BLaER1 treated with 17β-estradiol and CSF1 and Interleukin-3, amounts not matched to agents 10 nM and 100 nM (cell line): Measurements from ENCODE around the gene LRRC56.
"Not testable (repeated sequence)": the region's sequence is repeated elsewhere in the genome, so short reads cannot be mapped to it uniquely, and the experiment has no call there.

ENCODE experiments used
- H3K27ac ChIP-seq, 11 experiments: shearing (Covaris generic); formaldehyde crosslinking; 2 replicates each; pipeline ENCODE4 v1.8.1; 2022
- H3K27me3 ChIP-seq, 11 experiments: shearing (Covaris generic); formaldehyde crosslinking; 2 replicates each; pipeline ENCODE4 v1.8.1; 2022
- H3K36me3 ChIP-seq, 11 experiments: shearing (Covaris generic); formaldehyde crosslinking; 2 replicates each; pipeline ENCODE4 v1.8.1; 2022
- H3K4me1 ChIP-seq, 10 experiments: shearing (Covaris generic); formaldehyde crosslinking; 2 replicates each; pipeline ENCODE4 v1.8.1; 2022
- H3K4me2 ChIP-seq, 11 experiments: shearing (Covaris generic); formaldehyde crosslinking; 2 replicates each; pipeline ENCODE4 v1.8.1; 2022
- H3K4me3 ChIP-seq, 10 experiments: shearing (Covaris generic); formaldehyde crosslinking; 2 replicates each; pipeline ENCODE4 v1.8.1; 2022
- H3K9ac ChIP-seq, 11 experiments: shearing (Covaris generic); formaldehyde crosslinking; 2 replicates each; pipeline ENCODE4 v1.8.1; 2022
- H3K9me3 ChIP-seq, 11 experiments: shearing (Covaris generic); formaldehyde crosslinking; replicated peaks in 1 of 11; 2 replicates each; pipeline ENCODE4 v1.8.1; 2022
- H4K20me1 ChIP-seq, 11 experiments: shearing (Covaris generic); formaldehyde crosslinking; 2 replicates each; pipeline ENCODE4 v1.8.1; 2022
- Cebpa-rat ChIP-seq, 11 experiments: shearing (Covaris generic); IDR thresholded peaks; 2 replicates each; pipeline ENCODE4 v1.8.1; 2022

The LRRC56 gene

DNA sequence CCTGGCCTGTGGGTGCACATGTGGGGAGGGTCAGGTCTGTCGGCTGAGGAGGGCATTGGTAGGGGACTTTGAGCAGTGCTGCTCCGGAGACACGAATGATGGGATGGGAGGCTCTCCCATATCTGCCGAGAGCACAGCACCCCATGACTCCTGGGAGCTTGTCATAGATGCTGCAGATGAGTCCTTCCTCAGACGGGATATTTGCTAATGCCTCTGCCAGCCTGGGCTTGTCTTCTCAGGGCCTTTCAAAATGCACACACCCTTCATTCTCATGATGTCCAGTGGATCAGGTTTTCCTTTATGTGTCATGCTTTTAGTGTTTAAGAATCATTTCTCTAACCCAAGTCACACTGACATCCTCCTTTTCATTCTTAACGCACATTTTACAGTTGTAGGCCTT, 22.2 kb upstream of the LRRC56 start:
- TF ChIP-seq Cebpa-rat (IDR thresholded peaks at IDR 0.05): no peak
- peaks cover 16 to 37% (median 22%) of the 10 kb centered on the region in 10 experiments for H3K4me1 ChIP-seq
- no peak overlapping the region for H3K4me2 ChIP-seq
- no peaks in the 10 kb centered on the region for H3K27me3 ChIP-seq
- no peak overlapping the region for H3K9ac ChIP-seq
- peaks cover 7 to 42% (median 11%) of the 10 kb centered on the region in 11 experiments; a peak in 19 of 22 replicates for H3K36me3 ChIP-seq
- H3K4me3 ChIP-seq: no peak overlapping the region
- H3K9me3 ChIP-seq: peaks cover 12 to 17% (median 16%) of the 10 kb centered on the region in 11 experiments; a peak in 21 of 22 replicates
- H4K20me1 ChIP-seq: peaks cover 0 to 5% (median 0%) of the 10 kb centered on the region in 11 experiments; a peak in 2 of 22 replicates
- no peak overlapping the region for H3K27ac ChIP-seq

DNA sequence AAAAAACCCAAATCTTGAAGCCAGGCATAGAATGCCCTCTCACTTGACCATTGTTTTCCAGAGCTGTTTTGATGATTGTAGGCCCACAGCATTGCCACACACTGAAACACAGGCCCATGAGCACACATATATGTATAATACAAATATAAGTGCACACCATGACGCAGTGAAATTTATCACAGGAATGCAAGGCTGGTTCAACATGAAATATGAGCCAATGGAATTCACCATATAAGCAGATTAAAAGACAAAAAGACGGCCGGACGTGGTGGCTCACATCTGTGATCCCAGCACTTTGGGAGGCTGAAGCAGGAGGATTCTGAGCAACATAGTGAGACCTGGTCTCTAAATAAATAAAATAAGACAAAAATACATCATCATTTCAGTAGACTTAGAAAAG, 20.9 kb upstream of the LRRC56 start:
- no peak for TF ChIP-seq Cebpa-rat (IDR thresholded peaks at IDR 0.05)
- Histone ChIP-seq H3K36me3 (peaks cover 0 to 30% (median 9%) of the 10 kb centered on the region in 11 experiments; a peak in 13 of 22 replicates), H3K9me3 (peaks cover 12 to 17% (median 16%) of the 10 kb centered on the region in 11 experiments; a peak in 21 of 22 replicates), H3K9ac (no peak overlapping the region), H3K4me3 (no peak overlapping the region), H4K20me1 (peaks cover 0 to 8% (median 0%) of the 10 kb centered on the region in 11 experiments; a peak in 2 of 22 replicates), H3K27me3 (no peaks in the 10 kb centered on the region), H3K27ac (no peak overlapping the region), H3K4me2 (no peak overlapping the region), H3K4me1 (peaks cover 15 to 40% (median 24%) of the 10 kb centered on the region in 10 experiments)

DNA sequence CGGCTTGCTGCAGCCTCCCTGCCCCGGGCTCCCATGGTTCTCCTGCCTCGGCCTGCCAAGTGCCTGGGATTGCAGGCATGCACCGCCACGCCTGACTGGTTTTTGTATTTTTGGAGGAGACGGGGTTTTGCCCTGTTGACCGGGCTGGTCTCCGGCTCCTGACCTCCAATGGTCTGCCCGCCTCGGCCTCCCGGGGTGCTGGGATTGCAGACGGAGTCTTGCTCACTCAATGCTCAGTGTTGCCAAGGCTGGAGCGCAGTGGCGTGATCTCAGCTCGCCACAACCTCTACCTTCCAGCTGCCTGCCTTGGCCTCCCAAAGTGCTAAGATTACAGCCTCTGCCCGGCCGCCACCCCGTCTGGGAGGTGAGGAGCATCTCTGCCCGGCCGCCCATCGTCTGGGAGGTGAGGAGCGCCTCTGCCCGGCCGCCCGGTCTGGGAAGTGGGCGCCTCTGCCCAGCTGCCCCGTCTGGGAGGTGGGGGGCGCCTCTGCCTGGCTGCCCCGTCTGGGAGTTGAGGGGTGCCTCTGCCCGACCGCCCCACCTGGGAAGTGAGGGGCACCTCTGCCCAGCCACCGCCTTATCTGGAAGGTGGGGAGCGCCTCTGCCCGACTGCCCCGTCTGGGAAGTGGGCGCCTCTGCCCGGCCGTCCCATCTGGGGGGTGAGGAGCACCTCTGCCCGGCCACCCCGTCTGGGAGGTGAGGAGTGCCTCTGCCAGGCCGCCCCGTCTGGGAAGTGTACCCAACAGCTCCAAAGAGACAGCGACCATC, 20.2 kb upstream of the LRRC56 start:
- Histone ChIP-seq H3K9me3 (peaks cover 12 to 17% (median 16%) of the 10 kb centered on the region in 11 experiments; a peak in 21 of 22 replicates), H3K4me1 (peaks cover 8 to 33% (median 18%) of the 10 kb centered on the region in 10 experiments), H3K36me3 (peaks cover 0 to 26% (median 9%) of the 10 kb centered on the region in 11 experiments; a peak in 12 of 22 replicates)
- H3K4me3 ChIP-seq, H3K4me2 ChIP-seq, H4K20me1 ChIP-seq, H3K27ac ChIP-seq, H3K9ac ChIP-seq, H3K27me3 ChIP-seq: not testable (repeated sequence)

DNA sequence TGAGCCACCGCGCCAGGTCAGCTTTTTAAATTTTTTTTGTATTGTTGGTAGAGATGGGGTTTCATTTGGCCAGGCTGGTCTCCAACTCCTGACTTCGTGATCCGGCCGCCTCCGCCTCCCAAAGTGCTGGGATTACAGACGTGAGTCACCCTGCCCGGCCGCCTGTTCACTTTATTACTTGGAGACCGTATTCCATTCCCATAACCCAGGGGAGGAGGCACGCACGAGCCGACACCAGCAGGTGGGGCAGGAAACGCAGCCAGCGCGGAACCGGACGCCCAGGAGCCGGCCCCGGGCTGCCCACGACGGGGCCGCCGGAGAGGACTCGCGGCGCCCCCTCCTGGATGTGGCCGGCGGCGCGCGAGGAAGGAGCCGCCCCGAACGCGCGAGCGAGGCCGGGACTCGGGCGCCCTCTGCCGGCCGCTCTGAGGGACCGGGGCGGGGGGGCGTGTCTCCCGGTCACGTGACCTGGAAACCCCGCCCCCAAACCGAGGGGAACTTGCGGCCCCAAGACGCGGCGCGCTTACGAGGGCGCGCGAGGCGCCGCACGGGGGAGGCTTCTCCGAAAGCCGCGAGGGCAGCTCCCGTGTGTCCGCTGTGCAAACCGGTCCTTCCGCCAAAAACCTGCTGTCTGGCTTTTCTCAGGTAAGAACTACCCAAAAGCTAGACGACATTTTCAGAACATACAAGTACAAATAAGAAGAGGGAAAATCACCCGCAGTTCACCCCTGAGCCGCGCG, 18.7 kb upstream of the LRRC56 start:
- no peak for TF ChIP-seq Cebpa-rat (IDR thresholded peaks at IDR 0.05)
- Histone ChIP-seq H3K9ac (peak overlapping the region in 2 of 11 experiments; percentile 5 to 10; a peak in 1 of 22 replicates), H3K9me3 (peaks cover 12 to 17% (median 16%) of the 10 kb centered on the region in 11 experiments; a peak in 21 of 22 replicates), H3K36me3 (peaks cover 0 to 26% (median 9%) of the 10 kb centered on the region in 11 experiments; a peak in 12 of 22 replicates), H3K27ac (no peak overlapping the region; a peak in 3 of 22 replicates), H4K20me1 (0 out of 22 replicates have a peak, but pooled peaks cover 0 to 5% (median 0%) of the 10 kb centered on the region in 11 experiments), H3K4me2 (peak overlapping the region; percentile 43 to 86 (median 67)), H3K27me3 (no peaks in the 10 kb centered on the region), H3K4me1 (peaks cover 0 to 21% (median 6%) of the 10 kb centered on the region in 10 experiments; a peak in 16 of 20 replicates), H3K4me3 (peak overlapping the region in 5 of 10 experiments; percentile 9 to 38 (median 25); a peak in 7 of 20 replicates)

DNA sequence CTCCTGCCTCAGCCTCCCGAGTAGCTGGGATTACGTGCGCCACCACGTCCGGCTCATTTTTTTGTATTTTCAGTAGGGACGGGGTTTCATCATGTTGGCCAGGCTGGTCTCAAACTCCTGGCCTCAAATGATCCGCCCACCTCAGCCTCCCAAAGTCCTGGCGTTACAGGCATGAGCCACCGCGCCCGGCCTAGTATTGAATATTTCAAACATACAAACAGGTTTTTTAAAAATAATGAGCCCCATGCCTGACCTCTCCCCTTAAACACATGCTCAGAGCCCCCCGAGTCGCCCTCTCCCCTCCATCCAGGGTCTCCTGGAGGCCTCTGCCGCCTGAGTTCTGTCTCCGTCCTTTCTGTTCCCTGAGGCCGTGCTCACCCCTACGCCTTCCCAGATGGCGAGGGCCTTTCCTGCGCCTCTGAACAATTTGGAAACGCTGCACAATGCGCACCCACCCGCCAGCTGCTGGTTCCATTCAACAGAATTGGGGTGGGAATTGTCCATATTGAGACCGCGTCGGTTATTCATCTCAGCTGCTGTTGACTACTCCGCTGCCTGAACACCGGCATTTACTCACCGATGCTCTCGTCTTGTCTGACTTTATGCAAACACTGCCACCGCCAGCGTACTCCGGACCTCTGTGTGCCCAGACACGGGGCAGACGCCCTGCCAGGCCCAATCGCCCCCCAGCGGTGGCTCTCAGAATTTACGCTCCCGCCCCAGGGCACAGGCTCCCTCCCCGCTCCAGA, 16.7 kb upstream of the LRRC56 start:
- no peak overlapping the region for H3K27ac ChIP-seq
- peaks cover 0 to 4% (median 0%) of the 10 kb centered on the region in 11 experiments; a peak in 1 of 22 replicates for H4K20me1 ChIP-seq
- no peak for TF ChIP-seq Cebpa-rat (IDR thresholded peaks at IDR 0.05)
- no peak overlapping the region for H3K4me2 ChIP-seq
- peaks cover 0 to 10% (median 4%) of the 10 kb centered on the region in 11 experiments; a peak in 7 of 22 replicates for H3K36me3 ChIP-seq
- H3K4me1 ChIP-seq: peaks cover 0 to 12% (median 6%) of the 10 kb centered on the region in 10 experiments; a peak in 14 of 20 replicates
- no peaks in the 10 kb centered on the region for H3K27me3 ChIP-seq
- H3K9me3 ChIP-seq: peaks cover 12 to 17% (median 16%) of the 10 kb centered on the region in 11 experiments; a peak in 21 of 22 replicates
- no peak overlapping the region for H3K9ac ChIP-seq
- H3K4me3 ChIP-seq: no peak overlapping the region

DNA sequence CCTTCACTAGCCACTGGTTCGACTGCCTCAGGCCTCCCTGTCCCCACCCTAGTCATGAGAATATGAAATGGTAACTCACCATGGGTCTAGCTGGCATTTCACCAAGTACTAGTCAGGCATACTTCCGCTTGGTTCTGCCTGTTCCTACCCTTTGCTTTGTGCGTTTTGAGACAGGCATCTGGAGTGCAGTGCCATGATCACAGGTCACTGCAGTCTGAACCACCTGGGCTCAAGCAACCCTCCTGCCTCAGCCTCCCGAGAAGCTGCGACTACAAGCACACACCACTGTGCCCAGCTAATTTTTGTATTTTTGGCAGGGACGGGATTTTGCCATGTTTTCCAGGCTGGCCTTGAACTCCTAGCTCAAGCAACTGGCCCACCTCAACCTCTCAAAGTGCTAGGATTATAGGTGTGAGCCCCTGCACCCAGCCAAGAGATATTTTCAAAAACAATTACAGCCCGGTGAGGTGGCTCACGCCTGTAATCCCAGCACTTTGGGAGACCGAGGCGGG, 16.1 kb upstream of the LRRC56 start:
- Histone ChIP-seq H3K4me2 (no peak overlapping the region), H3K4me1 (peaks cover 0 to 12% (median 6%) of the 10 kb centered on the region in 10 experiments; a peak in 14 of 20 replicates), H3K36me3 (peaks cover 0 to 8% (median 0%) of the 10 kb centered on the region in 11 experiments; a peak in 7 of 22 replicates), H3K9me3 (peaks cover 11 to 13% (median 12%) of the 10 kb centered on the region in 11 experiments; a peak in 21 of 22 replicates), H3K9ac (no peak overlapping the region), H3K27ac (no peak overlapping the region), H3K4me3 (no peak overlapping the region), H4K20me1 (peaks cover 0 to 4% (median 0%) of the 10 kb centered on the region in 11 experiments; a peak in 2 of 22 replicates), H3K27me3 (no peaks in the 10 kb centered on the region)
- TF ChIP-seq Cebpa-rat (IDR thresholded peaks at IDR 0.05): no peak

DNA sequence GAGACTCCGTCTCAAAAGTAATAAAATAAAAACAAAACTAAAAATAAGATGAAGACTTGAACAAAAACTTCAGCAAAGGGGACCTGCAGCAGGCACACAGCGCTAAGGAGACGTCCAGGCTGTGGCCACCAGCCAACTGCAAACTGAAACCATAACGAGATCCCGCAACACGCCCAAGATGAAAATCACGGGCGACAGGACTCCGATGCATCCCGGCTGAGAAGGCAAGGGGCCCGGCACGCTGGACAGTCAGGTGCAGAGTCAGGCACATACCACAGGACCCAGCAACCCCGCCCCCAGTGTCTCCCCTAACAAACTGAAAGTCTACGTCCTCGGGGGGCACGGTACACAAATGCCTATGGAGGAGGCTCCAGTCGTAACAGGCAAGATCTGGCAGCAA, 11.1 kb upstream of the LRRC56 start:
- Histone ChIP-seq H3K27ac (no peak overlapping the region), H3K4me3 (no peak overlapping the region), H3K36me3 (peaks cover 0 to 21% (median 14%) of the 10 kb centered on the region in 11 experiments; a peak in 20 of 22 replicates), H3K4me1 (peaks cover 0 to 2% (median under 1%) of the 10 kb centered on the region in 10 experiments; a peak in 2 of 20 replicates), H3K9ac (no peak overlapping the region), H3K4me2 (no peak overlapping the region), H4K20me1 (peaks cover 2 to 21% (median 12%) of the 10 kb centered on the region in 11 experiments; a peak in 15 of 22 replicates), H3K9me3 (no peaks in the 10 kb centered on the region), H3K27me3 (no peaks in the 10 kb centered on the region)
- TF ChIP-seq Cebpa-rat (IDR thresholded peaks at IDR 0.05): no peak
